Measurements from ENCODE around the gene HIBADH.

DNA sequence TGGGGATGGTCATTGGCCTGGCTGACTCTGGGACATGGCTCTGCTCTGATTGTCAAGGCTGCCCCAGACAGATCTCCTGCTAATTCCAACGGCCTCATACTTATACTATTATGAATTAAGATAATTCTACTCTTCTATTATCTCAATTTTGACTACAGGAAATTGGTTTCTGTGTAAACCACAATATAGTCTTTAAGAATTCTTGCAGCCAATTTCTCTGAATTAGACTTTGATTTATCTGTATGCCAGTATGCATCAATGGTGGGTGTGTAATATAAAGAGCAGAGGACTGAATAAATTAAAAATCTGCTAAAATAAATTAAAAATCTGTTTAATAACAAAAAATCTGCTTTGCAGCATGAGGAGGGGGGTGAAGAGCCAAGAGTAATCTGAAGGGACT is 27.0 kb downstream of the HIBADH start:
- TF ChIP-seq TAF1 (IDR thresholded peaks at IDR 0.05; ENCODE audit: borderline replicate concordance, insufficient read depth, low read length) (no peak), POLR2AphosphoS5 (IDR thresholded peaks at IDR 0.05; ENCODE audit: low read depth, low read length) (no peak)
